Breast epithelium (tissue), 4 donors: Measurements from ENCODE around the gene ITPR1. TPM values are rescaled to one million over a fixed set of nuclear protein-coding genes. Genes with fewer than 3 reads are reported as not detected.

ENCODE experiments used
- DNase-seq, 2 donors: peaks; one replicate each; pipeline ENCODE4 v3.0.0-alpha.2; 2019; ENCODE audit warnings: low spot score in 2 of 2
- H3K27ac ChIP-seq, 2 donors: fragments of 200-600 bp; sonication (generic) in 1 of 2; one replicate each; pipeline ENCODE4 v1.5.1; 2016 to 2019; ENCODE audit warnings: mild to moderate bottlenecking in 1 of 2
- H3K27me3 ChIP-seq, 2 donors: fragments of 200-600 bp; sonication (generic) in 1 of 2; one replicate each; pipeline versions ENCODE4 v1.5.1 to v1.6.0; 2017 to 2019; ENCODE audit warnings: control low read depth in 1 of 2, mild to moderate bottlenecking in 1 of 2
- H3K36me3 ChIP-seq: fragments of 200-600 bp; one replicate; pipeline ENCODE4 v1.5.1; 2019
- H3K4me1 ChIP-seq, 2 donors: fragments of 200-600 bp; sonication (generic); one replicate each; pipeline ENCODE4 v1.5.1; 2016 to 2019; ENCODE audit warnings: control low read depth in 1 of 2
- H3K4me3 ChIP-seq, 3 donors: fragments of 200-600 bp; sonication (generic); 1 replicate in 2 of 3; 2 replicates in 1 of 3; pipeline ENCODE4 v1.5.1; 2016 to 2019; ENCODE audit warnings: mild to moderate bottlenecking in 3 of 3, moderate library complexity in 2 of 3
- H3K9me3 ChIP-seq, 2 donors: fragments of 200-600 bp; sonication (generic) in 1 of 2; one replicate each; pipeline ENCODE4 v1.5.1; 2016 to 2019; ENCODE audit warnings: control low read depth in 1 of 2
- POLR2A ChIP-seq: fragments of 450-650 bp; IDR thresholded peaks from one replicate; pipeline ENCODE4 v1.6.1; 2016; ENCODE audit warnings: antibody characterized with exemption, mild to moderate bottlenecking, moderate library complexity
- POLR2AphosphoS5 ChIP-seq, 3 donors: sonication (generic); formaldehyde crosslinking; IDR thresholded peaks; one replicate each; pipeline ENCODE4 v1.6.1; 2017; ENCODE audit warnings: antibody characterized with exemption in 3 of 3
- intact Hi-C: fragments of 100-400 bp; cut with DNase I; formaldehyde crosslinking; loops from one replicate; pipeline ENCODE4 v1.15.1; 2023; ENCODE audit warnings: low total_unique reads
- total RNA-seq, 3 donors: library from RNA; depleted of rRNA; stranded (reverse); fragments of >200 nt; gene quantifications; one replicate each; pipeline ENCODE4 v1.1.0, GENCODE V29; 2016
- TF ChIP-seq, protein P1 (sequence below), 3 donors: fragments of 450-650 bp; IDR thresholded peaks; one replicate each; pipeline ENCODE4 v1.5.1; 2016 to 2017; ENCODE audit warnings: antibody characterized with exemption in 3 of 3, mild to moderate bottlenecking in 3 of 3, moderate library complexity in 3 of 3

Gene ITPR1
- total RNA-seq, 3 donors from 2014 or later = 53.8 to 227 (median 174) TPM

DNA sequence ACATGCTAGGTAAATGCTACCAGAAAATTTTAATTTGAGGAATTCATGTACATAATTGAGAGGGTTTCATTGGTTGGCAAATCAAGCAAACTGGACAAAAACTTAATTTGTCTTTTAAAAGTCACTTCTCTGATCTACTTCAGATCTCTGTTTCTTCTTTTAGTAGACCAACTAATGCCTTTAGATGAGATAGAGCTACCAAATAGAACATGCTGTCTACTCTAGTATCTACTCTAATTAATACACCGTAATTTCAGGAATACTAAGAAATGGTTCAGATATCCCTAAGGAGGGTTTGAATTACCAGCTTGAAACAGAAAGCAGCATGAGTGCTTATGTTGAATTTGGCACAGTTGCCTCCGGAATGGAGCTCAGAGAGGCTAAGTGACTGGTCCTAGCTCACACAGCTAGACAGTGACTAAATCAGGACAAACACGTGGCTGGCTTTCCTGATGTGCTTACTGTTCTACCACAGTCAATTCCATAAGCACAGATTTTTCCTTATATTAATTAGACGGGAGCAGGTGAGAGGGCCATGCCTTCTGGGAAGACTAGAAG lies 225.1 kb downstream of the ITPR1 start:
- Histone ChIP-seq H3K9me3 (no peaks in the 10 kb centered on the region), H3K27ac (peak overlapping the region; percentile 67 to 89), H3K36me3 (no peaks in the 10 kb centered on the region), H3K4me3 (no peak overlapping the region), H3K27me3 (no peaks in the 10 kb centered on the region), H3K4me1 (peaks cover 12 to 24% of the 10 kb centered on the region in 2 donors)
- TF ChIP-seq POLR2A = no peak
- TF ChIP-seq POLR2AphosphoS5 (IDR thresholded peaks at IDR 0.05) = no peak
- TF ChIP-seq, protein P1, sequence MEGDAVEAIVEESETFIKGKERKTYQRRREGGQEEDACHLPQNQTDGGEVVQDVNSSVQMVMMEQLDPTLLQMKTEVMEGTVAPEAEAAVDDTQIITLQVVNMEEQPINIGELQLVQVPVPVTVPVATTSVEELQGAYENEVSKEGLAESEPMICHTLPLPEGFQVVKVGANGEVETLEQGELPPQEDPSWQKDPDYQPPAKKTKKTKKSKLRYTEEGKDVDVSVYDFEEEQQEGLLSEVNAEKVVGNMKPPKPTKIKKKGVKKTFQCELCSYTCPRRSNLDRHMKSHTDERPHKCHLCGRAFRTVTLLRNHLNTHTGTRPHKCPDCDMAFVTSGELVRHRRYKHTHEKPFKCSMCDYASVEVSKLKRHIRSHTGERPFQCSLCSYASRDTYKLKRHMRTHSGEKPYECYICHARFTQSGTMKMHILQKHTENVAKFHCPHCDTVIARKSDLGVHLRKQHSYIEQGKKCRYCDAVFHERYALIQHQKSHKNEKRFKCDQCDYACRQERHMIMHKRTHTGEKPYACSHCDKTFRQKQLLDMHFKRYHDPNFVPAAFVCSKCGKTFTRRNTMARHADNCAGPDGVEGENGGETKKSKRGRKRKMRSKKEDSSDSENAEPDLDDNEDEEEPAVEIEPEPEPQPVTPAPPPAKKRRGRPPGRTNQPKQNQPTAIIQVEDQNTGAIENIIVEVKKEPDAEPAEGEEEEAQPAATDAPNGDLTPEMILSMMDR (IDR thresholded peaks at IDR 0.05) = peak in 1 of 3 donors; percentile 1
- intact Hi-C loops = no loop called here
- no peak for DNase-seq

DNA sequence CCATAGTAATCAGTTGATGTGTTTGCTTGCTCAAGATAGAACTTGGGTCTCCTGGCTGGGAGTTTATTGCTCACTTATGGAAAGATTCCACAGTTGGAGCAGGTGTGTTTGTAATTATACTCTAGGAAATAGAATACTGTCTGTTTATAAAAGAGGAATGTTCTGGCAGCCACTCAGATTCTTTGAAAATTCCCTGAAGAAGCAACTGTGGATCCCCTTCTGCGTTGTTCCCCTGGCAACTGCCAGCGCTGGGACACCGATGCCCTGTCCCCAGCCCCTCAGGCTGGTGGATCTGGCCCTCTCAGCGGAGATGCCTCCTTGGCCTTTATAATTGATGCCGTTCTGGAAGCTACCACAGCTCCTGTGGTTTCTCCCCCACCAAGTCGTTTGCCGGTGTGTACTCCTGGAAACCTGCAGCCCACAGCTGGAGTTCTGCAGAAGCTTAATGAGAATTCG lies 225.9 kb downstream of the ITPR1 start:
- Histone ChIP-seq H3K27ac (peak overlapping the region; percentile 67 to 89), H3K4me3 (no peak overlapping the region), H3K9me3 (no peaks in the 10 kb centered on the region), H3K36me3 (no peaks in the 10 kb centered on the region), H3K27me3 (no peaks in the 10 kb centered on the region), H3K4me1 (peaks cover 12 to 24% of the 10 kb centered on the region in 2 donors)
- intact Hi-C loops = no loop called here
- DNase-seq = no peak
- TF ChIP-seq, protein P1 (IDR thresholded peaks at IDR 0.05) = no peak
- TF ChIP-seq POLR2AphosphoS5 (IDR thresholded peaks at IDR 0.05) = no peak
- no peak for TF ChIP-seq POLR2A

DNA sequence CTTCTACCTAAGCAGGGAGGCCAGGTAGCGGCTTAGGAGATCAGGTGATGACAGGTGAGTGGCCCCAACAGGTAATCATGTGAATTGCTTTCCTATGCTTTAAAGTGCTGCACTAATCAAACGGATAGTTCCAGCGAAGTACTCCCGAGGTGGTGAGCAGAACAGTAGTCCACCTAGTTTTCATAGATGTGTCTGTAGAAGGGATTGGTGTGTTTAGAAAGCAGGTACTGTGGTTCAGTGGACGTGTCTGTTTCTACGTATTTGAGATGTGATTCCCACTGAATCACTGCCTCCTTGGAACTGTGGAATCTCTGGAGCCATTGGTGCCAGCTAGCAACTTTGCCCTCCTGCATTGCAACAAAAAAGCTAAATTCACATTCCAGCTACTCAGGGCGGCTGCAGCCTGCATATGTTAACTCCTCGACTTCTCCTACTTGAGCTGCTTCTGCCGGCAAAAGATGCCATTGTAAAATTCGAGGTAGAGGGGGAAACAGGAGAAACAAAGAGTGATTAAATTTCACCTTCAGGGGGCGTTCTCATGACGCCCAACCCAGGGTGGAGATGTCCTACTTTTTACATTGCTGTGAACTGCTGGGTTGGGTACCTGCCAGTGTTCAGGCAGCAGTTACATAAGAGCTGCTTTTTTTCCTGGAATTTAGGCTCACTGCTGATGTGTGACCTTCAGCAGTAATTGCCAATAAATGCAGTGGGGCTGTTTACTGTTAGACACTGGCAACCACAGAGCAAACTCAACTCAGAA lies 227.3 kb downstream of the ITPR1 start:
- no peak for TF ChIP-seq POLR2A
- TF ChIP-seq, protein P1 (IDR thresholded peaks at IDR 0.05) = peak in 2 of 3 donors; percentile 43 to 53
- peak; percentile 55 to 91 (median 73) for TF ChIP-seq POLR2AphosphoS5 (IDR thresholded peaks at IDR 0.05)
- intact Hi-C loops = no loop called here
- no peak overlapping the region for H3K4me3 ChIP-seq
- no peaks in the 10 kb centered on the region for H3K9me3 ChIP-seq
- H3K27ac ChIP-seq = peak overlapping the region; percentile 67 to 89
- H3K27me3 ChIP-seq = no peaks in the 10 kb centered on the region
- peak; percentile 71 to 79 for DNase-seq
- no peaks in the 10 kb centered on the region for H3K36me3 ChIP-seq
- H3K4me1 ChIP-seq = peaks cover 12 to 24% of the 10 kb centered on the region in 2 donors

DNA sequence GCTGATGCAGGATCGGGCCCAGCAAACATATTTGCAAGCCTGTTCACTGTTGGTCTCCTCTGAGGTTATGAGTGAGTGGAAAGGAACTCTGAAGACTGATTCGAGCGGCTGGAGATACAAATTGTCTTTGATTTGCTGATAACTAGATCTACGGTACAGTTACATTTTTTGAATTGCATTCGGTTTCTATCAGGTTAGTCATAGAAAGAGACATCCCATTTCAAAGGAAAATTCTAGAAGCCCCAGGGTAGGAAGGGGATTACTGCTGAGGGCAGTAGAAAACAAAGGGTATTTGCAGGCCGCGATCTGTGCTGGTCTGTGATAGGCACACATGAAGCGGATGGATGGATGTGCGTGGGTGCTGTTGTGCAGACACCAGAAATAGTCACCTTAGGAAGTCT lies 228.4 kb downstream of the ITPR1 start:
- intact Hi-C loops = no loop called here
- Histone ChIP-seq H3K27ac (peak overlapping the region; percentile 67 to 83), H3K27me3 (no peaks in the 10 kb centered on the region), H3K36me3 (no peaks in the 10 kb centered on the region), H3K4me3 (no peak overlapping the region), H3K9me3 (no peaks in the 10 kb centered on the region), H3K4me1 (peaks cover 12 to 22% of the 10 kb centered on the region in 2 donors)
- TF ChIP-seq POLR2A = no peak
- DNase-seq = no peak

DNA sequence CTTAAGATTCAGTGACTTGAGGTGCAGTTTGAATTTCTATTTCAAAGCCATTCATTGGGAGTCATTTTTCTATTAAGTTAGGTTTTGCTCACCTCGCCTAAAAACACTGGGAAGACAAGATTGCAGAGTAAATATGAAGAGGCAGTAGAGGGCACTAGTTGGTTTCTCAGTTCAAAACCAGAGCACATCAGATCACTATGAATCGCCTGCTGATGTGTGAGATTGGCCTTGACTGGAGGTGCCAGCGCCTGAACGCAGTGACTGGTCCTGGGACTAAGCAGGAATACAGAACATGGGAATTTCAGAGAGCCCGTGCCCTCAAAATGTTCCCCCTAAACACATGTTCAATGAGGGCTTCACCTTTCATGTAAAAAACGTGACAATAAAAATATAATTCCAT lies 229.0 kb downstream of the ITPR1 start:
- no peak for DNase-seq
- H3K36me3 ChIP-seq = no peaks in the 10 kb centered on the region
- peak overlapping the region; percentile 67 to 83 for H3K27ac ChIP-seq
- no peaks in the 10 kb centered on the region for H3K9me3 ChIP-seq
- peaks cover 12 to 16% of the 10 kb centered on the region in 2 donors for H3K4me1 ChIP-seq
- TF ChIP-seq POLR2AphosphoS5 (IDR thresholded peaks at IDR 0.05) (no peak), POLR2A (no peak)
- TF ChIP-seq, protein P1 (IDR thresholded peaks at IDR 0.05) = peak in 2 of 3 donors; percentile 28 to 45
- H3K27me3 ChIP-seq = no peaks in the 10 kb centered on the region
- intact Hi-C loops = no loop called here
- H3K4me3 ChIP-seq = no peak overlapping the region
